Upper lobe of left lung (tissue), 4 donors: ENCODE measurements around the gene DNAJC3.

ENCODE experiments used
- CTCF ChIP-seq, 6 experiments: fragments of 450-650 bp in 4 of 6; fragments of 200-600 bp in 2 of 6; sonication (generic) in 2 of 6; IDR thresholded peaks; one replicate each; pipeline ENCODE4 v1.5.1; 2016 to 2019; ENCODE audit warnings: antibody characterized with exemption in 6 of 6
- EP300 ChIP-seq, 4 donors: sonication (generic); formaldehyde crosslinking; IDR thresholded peaks; one replicate each; pipeline ENCODE4 v1.5.1; 2017; ENCODE audit warnings: antibody characterized with exemption in 4 of 4, control low read depth in 2 of 4
- POLR2A ChIP-seq, 4 donors: fragments of 450-650 bp; IDR thresholded peaks; one replicate each; pipeline ENCODE4 v1.5.1; 2016 to 2017; ENCODE audit warnings: antibody characterized with exemption in 4 of 4, mild to moderate bottlenecking in 2 of 4
- POLR2AphosphoS5 ChIP-seq, 2 donors: sonication (generic); formaldehyde crosslinking; IDR thresholded peaks; one replicate each; pipeline ENCODE4 v1.5.1; 2017; ENCODE audit warnings: antibody characterized with exemption in 2 of 2

GRCh38 chr13:95643571-95643935 lies 33.4 kb upstream of the DNAJC3 start:
- TF ChIP-seq CTCF (IDR thresholded peaks at IDR 0.05) = no peak
- TF ChIP-seq POLR2AphosphoS5 (IDR thresholded peaks at IDR 0.05) = no peak
- TF ChIP-seq POLR2A (IDR thresholded peaks at IDR 0.05) = no peak
- no peak for TF ChIP-seq EP300 (IDR thresholded peaks at IDR 0.05)
